ENCODE measurements around the gene DDX10. TPM values are rescaled to one million over a fixed set of nuclear protein-coding genes. Genes with fewer than 3 reads are reported as not detected.

The DDX10 gene
- total RNA-seq, 1 experiment from 2014 or later, result 48.3 TPM

- H3K14ac ChIP-seq (ENCODE audit: insufficient read depth, low read length), result no peak overlapping the region
- Mint-ChIP-seq H3K27ac (peak overlapping the region in 1 of 3 experiments; percentile 46; a peak in 1 of 7 replicates), H3K27me3 (ENCODE audit: low read depth) (no peaks in the 10 kb centered on the region), H3K4me3 (no peak overlapping the region), H3K9me3 (no peaks in the 10 kb centered on the region), H3K4me1 (peaks cover 5 to 13% of the 10 kb centered on the region in 2 experiments), H3K36me3 (ENCODE audit: insufficient read depth in 1 of 3, low read depth in 3 of 3) (no peaks in the 10 kb centered on the region)
- no peak for TF ChIP-seq CTCF (conservative IDR thresholded peaks at IDR 0.05)
- no peak overlapping the region for H4K5ac ChIP-seq (ENCODE audit: insufficient read length, low read depth, low read length)
- no CpG with 5 or more reads among the region's 3 CpGs for WGBS (ENCODE audit: extremely low coverage, insufficient read length, low lambda C conversion rate)
- H3K18ac ChIP-seq (ENCODE audit: insufficient read length, low read depth, low read length), result no peak overlapping the region
- no peak overlapping the region for H3K23ac ChIP-seq (ENCODE audit: insufficient read length, low read depth, low read length)
- no peak overlapping the region for H3K9ac ChIP-seq (ENCODE audit: extremely low read depth, insufficient read length, low read length)
- H3K79me2 ChIP-seq (ENCODE audit: insufficient read depth, low read length), result no peaks in the 10 kb centered on the region
- no peaks in the 10 kb centered on the region for H3K79me1 ChIP-seq (ENCODE audit: insufficient read depth, low read depth, low read length, poor library complexity, severe bottlenecking)
- H4K20me1 ChIP-seq (ENCODE audit: control insufficient read depth, insufficient read depth, insufficient read length), result no peaks in the 10 kb centered on the region
- H3K23me2 ChIP-seq (ENCODE audit: insufficient read length, low read depth, low read length, poor library complexity, severe bottlenecking), result no peaks in the 10 kb centered on the region
- no peak overlapping the region for H3K27ac ChIP-seq (ENCODE audit: insufficient read length, low read depth, low read length)
- H2AK5ac ChIP-seq (ENCODE audit: insufficient read length, low read length), result no peak overlapping the region
- H4K8ac ChIP-seq (replicated peaks; ENCODE audit: insufficient read length, low read depth, low read length), result no peak overlapping the region
- no peak for DNase-seq
- no peaks in the 10 kb centered on the region for H3K4me1 ChIP-seq (ENCODE audit: insufficient read depth, low read length)
- no peak overlapping the region for H3K4ac ChIP-seq (ENCODE audit: low read depth, low read length)
- H2BK15ac ChIP-seq (ENCODE audit: low read depth, low read length), result no peak overlapping the region
- no peak overlapping the region for H2AFZ ChIP-seq (ENCODE audit: low read length)
- H2BK12ac ChIP-seq (ENCODE audit: insufficient read length, low read depth, low read length), result no peak overlapping the region
- no peaks in the 10 kb centered on the region for H3K27me3 ChIP-seq (ENCODE audit: insufficient read depth, low read length)
- no peak overlapping the region for H3K4me2 ChIP-seq (ENCODE audit: insufficient read depth, insufficient read length, low read length)
- H3T11ph ChIP-seq (ENCODE audit: low read length), result no peak overlapping the region
- H2BK5ac ChIP-seq (ENCODE audit: insufficient read length, low read length), result no peak overlapping the region
- H3K9me3 ChIP-seq (ENCODE audit: control insufficient read depth, low read depth, low read length), result no peaks in the 10 kb centered on the region
- H2BK20ac ChIP-seq (ENCODE audit: low read depth, low read length, poor library complexity, severe bottlenecking), result no peak overlapping the region
- no peak overlapping the region for H4K91ac ChIP-seq (ENCODE audit: insufficient read length, low read depth, low read length)
- H3K56ac ChIP-seq (ENCODE audit: insufficient read length, low read depth, low read length), result no peak overlapping the region
- no peak overlapping the region for H2BK120ac ChIP-seq (ENCODE audit: low read depth, low read length, poor library complexity, severe bottlenecking)
These were observed 193.8 kb downstream of the DDX10 start for GRCh38 chr11:108858622-108859021.
